ENCODE results near the gene CCL1.

GRCh38 chr17:34401165-34401564, 38.1 kb upstream of the CCL1 start:
- TF ChIP-seq CTCF (IDR thresholded peaks at IDR 0.05) (no peak), POLR2A (IDR thresholded peaks at IDR 0.05) (no peak)

All from Peyer's patch (tissue), 4 donors.